Adipocyte (in vitro differentiated cells): ENCODE measurements around the gene ACVR1.

Experiments
- DNase-seq: peaks from one replicate; pipeline ENCODE4 v3.0.0-alpha.2; 2015; ENCODE audit warnings: low read depth
- H3K27me3 ChIP-seq: replicated peaks from 2 replicates; pipeline ENCODE4 v1.7.0; 2013; ENCODE audit warnings: mild to moderate bottlenecking, low read length, moderate library complexity; ENCODE audit not compliant: control insufficient read depth, insufficient read depth
- H3K36me3 ChIP-seq: 2 replicates; pipeline ENCODE4 v1.7.0; 2013; ENCODE audit warnings: low read length, mild to moderate bottlenecking, moderate library complexity; ENCODE audit not compliant: control insufficient read depth, insufficient read depth, severe bottlenecking
- H3K4me1 ChIP-seq: 2 replicates; pipeline ENCODE4 v1.7.0; 2013; ENCODE audit warnings: mild to moderate bottlenecking, low read length, moderate library complexity; ENCODE audit not compliant: control insufficient read depth, insufficient read depth
- H3K4me3 ChIP-seq: 2 replicates; pipeline ENCODE4 v1.7.0; 2013; ENCODE audit warnings: mild to moderate bottlenecking, low read length, moderate library complexity
- H3K9ac ChIP-seq: 2 replicates; pipeline ENCODE4 v1.7.0; 2013; ENCODE audit warnings: mild to moderate bottlenecking, low read length, moderate library complexity
- H3K9me3 ChIP-seq: 2 replicates; pipeline ENCODE4 v1.7.0; 2013; ENCODE audit warnings: mild to moderate bottlenecking, low read length, moderate library complexity; ENCODE audit not compliant: control insufficient read depth

Gene ACVR1

GRCh38 chr2:157806426-157807077 lies 69.6 kb downstream of the ACVR1 start:
- Histone ChIP-seq H3K9me3 (no peaks in the 10 kb centered on the region), H3K27me3 (no peaks in the 10 kb centered on the region), H3K9ac (no peak overlapping the region), H3K36me3 (no peaks in the 10 kb centered on the region), H3K4me3 (no peak overlapping the region), H3K4me1 (peaks cover 14% of the 10 kb centered on the region)
- no peak for DNase-seq

DNA sequence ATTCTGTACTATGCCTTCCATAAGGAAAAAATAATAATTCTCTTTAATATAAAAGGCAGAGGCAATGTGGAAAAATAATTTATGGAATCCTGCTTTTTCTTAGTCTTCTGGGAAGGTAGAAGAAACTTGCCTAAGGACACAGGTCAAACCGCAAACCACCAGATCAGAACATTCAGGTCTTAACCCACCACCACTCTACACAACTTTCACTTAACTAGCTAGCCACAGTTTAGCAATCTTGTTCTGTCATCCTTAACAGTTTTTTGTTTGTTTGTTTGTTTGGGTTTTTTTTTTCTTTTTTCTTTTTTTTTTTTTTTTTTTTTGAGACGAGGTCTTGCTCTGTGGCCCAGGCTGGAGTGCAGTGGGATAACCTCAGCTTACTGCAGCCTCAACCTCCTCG lies 70.6 kb downstream of the ACVR1 start:
- Histone ChIP-seq H3K9me3 (no peaks in the 10 kb centered on the region), H3K4me1 (peaks cover 14% of the 10 kb centered on the region), H3K27me3 (no peaks in the 10 kb centered on the region), H3K9ac (no peak overlapping the region), H3K36me3 (no peaks in the 10 kb centered on the region), H3K4me3 (no peak overlapping the region)
- DNase-seq, result no peak

- DNase-seq, result no peak
- H3K9ac ChIP-seq, result no peak overlapping the region
- H3K4me3 ChIP-seq, result no peak overlapping the region
- H3K9me3 ChIP-seq, result no peaks in the 10 kb centered on the region
- peaks cover 13% of the 10 kb centered on the region for H3K4me1 ChIP-seq
- H3K27me3 ChIP-seq, result no peaks in the 10 kb centered on the region
- H3K36me3 ChIP-seq, result no peaks in the 10 kb centered on the region
Observed at GRCh38 chr2:157804355-157804754, 71.8 kb downstream of the ACVR1 start.

DNA sequence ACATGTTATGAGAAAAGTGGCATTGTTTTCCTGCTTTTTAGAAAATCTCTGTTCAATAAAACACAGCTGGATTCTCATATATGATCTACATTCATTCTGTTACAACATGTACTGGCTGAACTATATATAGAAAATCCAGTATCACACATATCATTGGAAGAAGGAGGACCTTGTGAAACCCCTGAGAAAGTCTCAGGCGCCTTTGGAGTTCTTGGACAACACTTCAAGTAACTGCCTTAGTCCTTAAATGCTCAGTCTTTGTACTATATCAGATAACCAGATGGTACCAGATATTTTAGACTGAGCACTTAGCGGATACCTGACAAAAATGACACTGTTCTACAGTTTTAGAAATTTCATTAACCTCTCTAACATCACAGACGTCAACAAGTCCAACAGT lies 72.2 kb downstream of the ACVR1 start:
- no peak overlapping the region for H3K4me3 ChIP-seq
- no peaks in the 10 kb centered on the region for H3K9me3 ChIP-seq
- H3K36me3 ChIP-seq, result no peaks in the 10 kb centered on the region
- no peak for DNase-seq
- H3K4me1 ChIP-seq, result peaks cover 9% of the 10 kb centered on the region
- no peaks in the 10 kb centered on the region for H3K27me3 ChIP-seq
- H3K9ac ChIP-seq, result no peak overlapping the region

- H3K9ac ChIP-seq, result no peak overlapping the region
Observed at GRCh38 chr2:157803476-157803875, 72.7 kb downstream of the ACVR1 start.

DNA sequence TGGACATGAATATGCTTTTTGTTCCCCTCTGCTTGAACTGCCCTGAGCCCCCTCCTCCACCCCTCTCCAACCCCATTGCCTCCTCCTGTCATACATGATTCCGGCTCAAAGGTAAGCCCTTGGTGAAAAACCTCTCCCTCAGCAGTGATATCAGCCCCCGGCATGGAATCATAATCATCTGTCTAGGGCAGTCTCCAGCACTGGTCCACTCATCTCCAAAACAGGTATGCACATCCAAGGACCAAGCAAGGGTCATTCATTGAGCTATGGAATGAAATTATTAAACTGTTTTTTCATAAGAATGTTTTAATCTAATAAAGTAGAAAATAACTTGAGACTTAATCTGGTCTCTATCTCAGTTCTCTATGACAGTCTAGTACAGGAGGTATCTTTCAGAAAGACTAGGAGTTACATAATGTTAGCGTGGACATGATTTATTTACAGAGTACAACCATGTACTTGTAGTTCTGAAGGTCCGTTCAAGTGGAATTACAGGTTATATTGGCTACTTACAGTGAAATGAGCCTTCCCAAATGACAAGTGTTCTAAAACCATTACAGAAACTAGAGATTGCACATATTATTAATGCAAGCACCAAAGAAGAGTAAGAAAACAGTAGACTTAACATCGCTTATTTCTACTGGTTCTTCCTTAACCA lies 75.2 kb downstream of the ACVR1 start:
- Histone ChIP-seq H3K4me1 (no peaks in the 10 kb centered on the region), H3K4me3 (no peak overlapping the region), H3K36me3 (peaks cover 12% of the 10 kb centered on the region), H3K9ac (no peak overlapping the region), H3K27me3 (no peaks in the 10 kb centered on the region), H3K9me3 (no peaks in the 10 kb centered on the region)
- no peak for DNase-seq

More at GRCh38 chr2:157803476-157803875, 72.7 kb downstream of the ACVR1 start:
- H3K4me3 ChIP-seq, result no peak overlapping the region
- no peaks in the 10 kb centered on the region for H3K9me3 ChIP-seq
- H3K36me3 ChIP-seq, result no peaks in the 10 kb centered on the region
- peaks cover 5% of the 10 kb centered on the region for H3K4me1 ChIP-seq
- DNase-seq, result no peak
- H3K27me3 ChIP-seq, result no peaks in the 10 kb centered on the region

- H3K4me3 ChIP-seq, result peak overlapping the region; percentile 5
- no peaks in the 10 kb centered on the region for H3K27me3 ChIP-seq
- H3K9ac ChIP-seq, result no peak overlapping the region
- peaks cover 25% of the 10 kb centered on the region for H3K4me1 ChIP-seq
- no peak for DNase-seq
- H3K9me3 ChIP-seq, result no peaks in the 10 kb centered on the region
- peaks cover 9% of the 10 kb centered on the region for H3K36me3 ChIP-seq
Observed at GRCh38 chr2:157793053-157793612, 83.0 kb downstream of the ACVR1 start.

GRCh38 chr2:157792335-157793052 lies 83.6 kb downstream of the ACVR1 start:
- no peaks in the 10 kb centered on the region for H3K27me3 ChIP-seq
- DNase-seq, result peak; percentile 70
- peak overlapping the region; percentile 5 for H3K4me3 ChIP-seq
- no peaks in the 10 kb centered on the region for H3K9me3 ChIP-seq
- H3K4me1 ChIP-seq, result peaks cover 25% of the 10 kb centered on the region
- H3K36me3 ChIP-seq, result peaks cover 3% of the 10 kb centered on the region
- no peak overlapping the region for H3K9ac ChIP-seq

- Histone ChIP-seq H3K27me3 (no peaks in the 10 kb centered on the region), H3K36me3 (no peaks in the 10 kb centered on the region), H3K4me3 (no peak overlapping the region), H3K4me1 (peaks cover 37% of the 10 kb centered on the region), H3K9me3 (no peaks in the 10 kb centered on the region), H3K9ac (no peak overlapping the region)
- DNase-seq, result no peak
Observed at GRCh38 chr2:157790780-157791179, 85.3 kb downstream of the ACVR1 start.

DNA sequence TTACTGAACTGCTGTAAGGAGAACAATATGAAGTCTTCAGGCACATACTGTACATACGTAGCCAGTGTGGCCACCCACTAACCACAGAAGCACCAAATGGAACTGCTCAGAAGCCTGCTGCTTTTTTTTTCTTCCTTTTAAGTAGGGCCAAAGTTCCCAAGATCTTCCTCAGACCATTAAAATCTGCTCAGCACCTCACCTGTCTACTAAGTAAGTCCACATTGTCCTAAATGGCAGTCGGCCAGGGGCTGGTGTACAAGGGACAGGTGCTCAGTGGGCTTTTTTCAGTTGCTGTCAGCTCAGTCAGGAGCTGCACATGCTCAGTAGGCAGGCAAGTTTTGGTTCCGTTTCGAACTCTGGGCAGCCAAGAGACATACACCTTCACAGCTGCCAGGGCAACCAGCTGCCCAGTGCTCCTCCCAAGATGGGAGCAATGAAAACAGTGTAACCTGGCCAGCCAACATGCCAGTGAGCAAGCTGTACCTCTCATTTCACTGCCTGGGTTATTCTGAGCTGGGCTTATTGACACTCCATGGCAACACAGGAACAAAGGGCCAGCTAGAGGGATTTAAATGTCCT lies 86.1 kb downstream of the ACVR1 start:
- DNase-seq, result no peak
- H3K36me3 ChIP-seq, result no peaks in the 10 kb centered on the region
- no peaks in the 10 kb centered on the region for H3K9me3 ChIP-seq
- H3K4me3 ChIP-seq, result no peak overlapping the region
- peaks cover 44% of the 10 kb centered on the region for H3K4me1 ChIP-seq
- H3K9ac ChIP-seq, result no peak overlapping the region
- no peaks in the 10 kb centered on the region for H3K27me3 ChIP-seq

- peaks cover 52% of the 10 kb centered on the region for H3K4me1 ChIP-seq
- no peak for DNase-seq
- H3K9me3 ChIP-seq, result no peaks in the 10 kb centered on the region
- no peaks in the 10 kb centered on the region for H3K27me3 ChIP-seq
- no peaks in the 10 kb centered on the region for H3K36me3 ChIP-seq
- H3K9ac ChIP-seq, result no peak overlapping the region
- no peak overlapping the region for H3K4me3 ChIP-seq
Observed at GRCh38 chr2:157789256-157789655, 86.9 kb downstream of the ACVR1 start.
